HepG2 (cell line): ENCODE data around the gene MIF4GD. TPM values are rescaled to one million over a fixed set of nuclear protein-coding genes. Genes with fewer than 3 reads are reported as not detected.
A peak's percentile ranks its signal among the peaks of the same experiment; 100 is the strongest.

ENCODE experiments used
- DMTF1 ChIP-seq: sonication (generic); formaldehyde crosslinking; IDR thresholded peaks from 2 replicates; pipeline ENCODE4 v1.4.0; 2020; ENCODE audit warnings: mild to moderate bottlenecking, missing genetic modification reagents
- IRX3 ChIP-seq: sonication (generic); formaldehyde crosslinking; IDR thresholded peaks from 2 replicates; pipeline ENCODE4 v1.8.1; 2023; ENCODE audit warnings: mild to moderate bottlenecking, low read depth, missing genetic modification reagents, borderline replicate concordance
- NBN ChIP-seq: fragments of 450-650 bp; conservative IDR thresholded peaks from 2 replicates; pipeline ENCODE4 v1.6.1; 2017
- SIN3B ChIP-seq: fragments of 150-350 bp; IDR thresholded peaks from 2 replicates; pipeline ENCODE4 v1.6.1; 2014; ENCODE audit warnings: low read length
- SNAPC5 ChIP-seq: sonication (generic); formaldehyde crosslinking; IDR thresholded peaks from 2 replicates; pipeline ENCODE4 v1.8.1; 2023; ENCODE audit warnings: mild to moderate bottlenecking, missing genetic modification reagents, borderline replicate concordance
- ZBTB25 ChIP-seq: IDR thresholded peaks from 2 replicates; pipeline ENCODE4 v1.6.1; 2018; ENCODE audit warnings: missing genetic modification reagents
- ZBTB8A ChIP-seq: sonication (generic); formaldehyde crosslinking; IDR thresholded peaks from 2 replicates; pipeline ENCODE4 v1.4.0; 2020; ENCODE audit warnings: mild to moderate bottlenecking, low read depth, missing genetic modification reagents, borderline replicate concordance
- ZNF30 ChIP-seq: sonication (generic); formaldehyde crosslinking; IDR thresholded peaks from 2 replicates; pipeline ENCODE4 v1.5.0; 2020; ENCODE audit warnings: mild to moderate bottlenecking, missing genetic modification reagents
- ZNF329 ChIP-seq: sonication (generic); formaldehyde crosslinking; IDR thresholded peaks from 2 replicates; pipeline ENCODE4 v1.9.0; 2021; ENCODE audit warnings: low read depth, mild to moderate bottlenecking, missing genetic modification reagents
- ZNF350 ChIP-seq: sonication (generic); formaldehyde crosslinking; IDR thresholded peaks from 2 replicates; pipeline ENCODE4 v1.4.0; 2020; ENCODE audit warnings: mild to moderate bottlenecking, low read depth, missing genetic modification reagents, borderline replicate concordance
- ZNF547 ChIP-seq: sonication (generic); formaldehyde crosslinking; IDR thresholded peaks from 2 replicates; pipeline ENCODE4 v1.5.1; 2020; ENCODE audit warnings: mild to moderate bottlenecking, missing genetic modification reagents
- ZNF605 ChIP-seq: sonication (generic); formaldehyde crosslinking; IDR thresholded peaks from 2 replicates; pipeline ENCODE4 v1.8.0; 2022; ENCODE audit warnings: mild to moderate bottlenecking, missing genetic modification reagents
- ZNF672 ChIP-seq: sonication (generic); formaldehyde crosslinking; IDR thresholded peaks from 2 replicates; pipeline ENCODE4 v1.8.1; 2022; ENCODE audit warnings: missing genetic modification reagents
- ZNF687 ChIP-seq: sonication (generic); formaldehyde crosslinking; IDR thresholded peaks from 2 replicates; pipeline ENCODE4 v1.5.1; 2020; ENCODE audit warnings: mild to moderate bottlenecking, missing genetic modification reagents, moderate library complexity
- ZNF776 ChIP-seq: sonication (generic); formaldehyde crosslinking; IDR thresholded peaks from 2 replicates; pipeline ENCODE4 v1.4.0; 2020; ENCODE audit warnings: mild to moderate bottlenecking, missing genetic modification reagents
- ZNF816 ChIP-seq: sonication (generic); formaldehyde crosslinking; IDR thresholded peaks from 2 replicates; pipeline ENCODE4 v1.8.0; 2022; ENCODE audit warnings: missing genetic modification reagents, mild to moderate bottlenecking, borderline replicate concordance
- polyA plus RNA-seq, 8 experiments: library from polyadenylated mRNA; depleted of rRNA in 3 of 8; stranded (reverse) in 7 of 8; unstranded in 1 of 8; fragments of >200 nt; fragmentation: Illumina TruSeq in 4 of 8; extraction: Trizol in 4 of 8; gene quantifications; 2 replicates each; pipeline versions ENCODE4 v1.2.1 to v1.2.3, GENCODE V29; 2011 to 2016; ENCODE audit warnings: low read depth in 4 of 8, missing spikeins in 1 of 8, mixed read lengths in 1 of 8; ENCODE audit not compliant: insufficient read depth in 1 of 8
- total RNA-seq, 5 experiments: library from RNA; depleted of rRNA; stranded (reverse); fragments of >200 nt; fragmentation: Illumina TruSeq; extraction: Trizol; gene quantifications; 2 replicates each; pipeline ENCODE4 v1.2.3, GENCODE V29; 2016; ENCODE audit warnings: low read depth in 1 of 5
- TF ChIP-seq, protein P1 (sequence below): sonication (generic); formaldehyde crosslinking; conservative IDR thresholded peaks from 2 replicates; pipeline ENCODE4 v1.8.0; 2022; ENCODE audit warnings: mild to moderate bottlenecking, moderate library complexity, missing genetic modification reagents
- TF ChIP-seq, protein P2 (sequence below): fragments of 450-650 bp; IDR thresholded peaks from 2 replicates; pipeline ENCODE4 v1.6.1; 2017

Gene MIF4GD
- total and polyA plus RNA-seq, 2 of the 13 experiments (the other 11 are each of a cell fraction or from before 2014, with no cell fraction given), result 14.0 to 28.0 TPM

- peak; percentile 90 for TF ChIP-seq ZNF605 (CRISPR knock-in tag)
- no peak for TF ChIP-seq ZNF672 (CRISPR knock-in tag)
- TF ChIP-seq SNAPC5 (CRISPR knock-in tag), result no peak
- TF ChIP-seq ZBTB25, result peak; percentile 37
- TF ChIP-seq ZNF816, result 0 out of 2 replicates have a peak, but pooled peaks have one; percentile 36
- no peak for TF ChIP-seq NBN
- TF ChIP-seq, protein P1, sequence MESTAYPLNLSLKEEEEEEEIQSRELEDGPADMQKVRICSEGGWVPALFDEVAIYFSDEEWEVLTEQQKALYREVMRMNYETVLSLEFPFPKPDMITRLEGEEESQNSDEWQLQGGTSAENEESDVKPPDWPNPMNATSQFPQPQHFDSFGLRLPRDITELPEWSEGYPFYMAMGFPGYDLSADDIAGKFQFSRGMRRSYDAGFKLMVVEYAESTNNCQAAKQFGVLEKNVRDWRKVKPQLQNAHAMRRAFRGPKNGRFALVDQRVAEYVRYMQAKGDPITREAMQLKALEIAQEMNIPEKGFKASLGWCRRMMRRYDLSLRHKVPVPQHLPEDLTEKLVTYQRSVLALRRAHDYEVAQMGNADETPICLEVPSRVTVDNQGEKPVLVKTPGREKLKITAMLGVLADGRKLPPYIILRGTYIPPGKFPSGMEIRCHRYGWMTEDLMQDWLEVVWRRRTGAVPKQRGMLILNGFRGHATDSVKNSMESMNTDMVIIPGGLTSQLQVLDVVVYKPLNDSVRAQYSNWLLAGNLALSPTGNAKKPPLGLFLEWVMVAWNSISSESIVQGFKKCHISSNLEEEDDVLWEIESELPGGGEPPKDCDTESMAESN (CRISPR knock-in tag), result peak; percentile 87
- no peak; the same call in 1 of the 2 replicates for TF ChIP-seq SIN3B
- TF ChIP-seq IRX3, result no peak
- no peak; the same call in 1 of the 2 replicates for TF ChIP-seq ZNF547
- TF ChIP-seq, protein P2, sequence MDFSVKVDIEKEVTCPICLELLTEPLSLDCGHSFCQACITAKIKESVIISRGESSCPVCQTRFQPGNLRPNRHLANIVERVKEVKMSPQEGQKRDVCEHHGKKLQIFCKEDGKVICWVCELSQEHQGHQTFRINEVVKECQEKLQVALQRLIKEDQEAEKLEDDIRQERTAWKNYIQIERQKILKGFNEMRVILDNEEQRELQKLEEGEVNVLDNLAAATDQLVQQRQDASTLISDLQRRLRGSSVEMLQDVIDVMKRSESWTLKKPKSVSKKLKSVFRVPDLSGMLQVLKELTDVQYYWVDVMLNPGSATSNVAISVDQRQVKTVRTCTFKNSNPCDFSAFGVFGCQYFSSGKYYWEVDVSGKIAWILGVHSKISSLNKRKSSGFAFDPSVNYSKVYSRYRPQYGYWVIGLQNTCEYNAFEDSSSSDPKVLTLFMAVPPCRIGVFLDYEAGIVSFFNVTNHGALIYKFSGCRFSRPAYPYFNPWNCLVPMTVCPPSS, result no peak
- peak; percentile 34; the same call in 1 of the 2 replicates for TF ChIP-seq ZNF329 (CRISPR knock-in tag)
- TF ChIP-seq ZNF687 (CRISPR knock-in tag), result peak; percentile 75
- TF ChIP-seq ZNF30 (CRISPR knock-in tag), result no peak
- TF ChIP-seq ZBTB8A (CRISPR knock-in tag), result no peak
- TF ChIP-seq ZNF350 (CRISPR knock-in tag), result peak; percentile 86; the same call in 1 of the 2 replicates
- peak; percentile 54; the same call in 1 of the 2 replicates for TF ChIP-seq ZNF776 (CRISPR knock-in tag)
- TF ChIP-seq DMTF1 (CRISPR knock-in tag), result no peak
Measured at GRCh38 chr17:75270218-75270965, 639 bp downstream of the MIF4GD start (continued).
